Thymus (tissue), 11 donors: ENCODE measurements around the gene UBAP1. TPM values are rescaled to one million over a fixed set of nuclear protein-coding genes. Genes with fewer than 3 reads are reported as not detected.
"Not testable (repeated sequence)": the region's sequence is repeated elsewhere in the genome, so short reads cannot be mapped to it uniquely, and the experiment has no call there.

Source experiments
- DNase-seq, 9 donors: peaks; one replicate each; pipeline ENCODE4 v3.0.0-alpha.2; 2013; ENCODE audit warnings: low spot score in 9 of 9, low read depth in 6 of 9, missing footprints in 1 of 9
- H3K27ac ChIP-seq, 2 donors: one replicate each; pipeline ENCODE4 v1.5.1; 2013; ENCODE audit warnings: control low read depth in 1 of 2, low read depth in 1 of 2, low read length in 1 of 2, mild to moderate bottlenecking in 1 of 2, moderate library complexity in 1 of 2
- H3K27me3 ChIP-seq, 2 donors: one replicate each; pipeline ENCODE4 v1.5.1; 2013; ENCODE audit warnings: low read length in 1 of 2; ENCODE audit not compliant: control insufficient read depth in 2 of 2, insufficient read depth in 1 of 2
- H3K36me3 ChIP-seq, 2 donors: one replicate each; pipeline ENCODE4 v1.5.1; 2013; ENCODE audit warnings: low read length in 1 of 2, mild to moderate bottlenecking in 1 of 2, moderate library complexity in 1 of 2; ENCODE audit not compliant: control insufficient read depth in 2 of 2, insufficient read depth in 2 of 2
- H3K4me1 ChIP-seq, 2 donors: one replicate each; pipeline ENCODE4 v1.5.1; 2013; ENCODE audit warnings: low read length in 2 of 2; ENCODE audit not compliant: control insufficient read depth in 2 of 2, insufficient read depth in 2 of 2
- H3K4me3 ChIP-seq, 2 donors: one replicate each; pipeline ENCODE4 v1.5.1; 2013; ENCODE audit warnings: low read length in 2 of 2, control low read depth in 1 of 2, mild to moderate bottlenecking in 1 of 2
- H3K9me3 ChIP-seq, 2 donors: one replicate each; pipeline ENCODE4 v1.5.1; 2013; ENCODE audit warnings: low read length in 1 of 2, mild to moderate bottlenecking in 1 of 2; ENCODE audit not compliant: control insufficient read depth in 2 of 2, insufficient read depth in 1 of 2
- WGBS: extraction: QIAGEN DNeasy Blood & Tissue Kit; methylation state at CpG from one replicate; pipeline ENCODE4 v1.1.7; 2013; 5-methylcytosine and 5-hydroxymethylcytosine counted together
- polyA plus RNA-seq: library from polyadenylated mRNA; stranded (reverse); fragments of 200-250 nt; gene quantifications from one replicate; pipeline ENCODE4 v1.2.3, GENCODE V29; 2013
- total RNA-seq: library from RNA; stranded (reverse); fragments of 120-200 nt; gene quantifications from one replicate; pipeline ENCODE4 v1.2.4, GENCODE V29; 2013
- donor health status: healthy.

UBAP1 gene
- total and polyA plus RNA-seq, 2 donors, result 19.3 to 40.1 TPM

DNA sequence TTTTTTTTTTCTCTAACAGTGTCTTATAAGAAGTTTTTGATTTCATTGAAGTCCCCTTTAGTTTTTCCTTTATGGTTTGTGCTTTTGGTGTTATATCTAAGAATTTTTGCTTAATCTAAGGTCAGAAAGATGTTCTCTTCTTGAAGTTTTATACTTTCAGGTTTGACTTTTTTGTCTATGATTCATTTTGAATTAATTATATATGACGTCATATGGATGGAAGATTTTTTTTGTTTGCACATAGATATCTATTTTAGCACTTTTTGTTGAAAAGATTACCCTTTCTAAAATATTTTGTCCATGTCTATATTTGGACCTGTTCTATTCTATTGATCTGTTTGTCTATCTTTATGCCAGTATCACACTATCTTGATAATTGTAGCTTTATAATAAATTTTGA lies 16.3 kb downstream of the UBAP1 start:
- Histone ChIP-seq H3K9me3 (peaks cover 0 to 3% of the 10 kb centered on the region in 2 donors), H3K27ac (no peak overlapping the region), H3K36me3 (peaks cover 0 to 9% of the 10 kb centered on the region in 2 donors), H3K4me3 (no peak overlapping the region), H3K4me1 (peaks cover 5 to 7% of the 10 kb centered on the region in 2 donors), H3K27me3 (no peaks in the 10 kb centered on the region)
- WGBS, result 88% methylated on average over 1 of the region's 1 CpG
- no peak for DNase-seq

- H3K36me3 ChIP-seq, result peaks cover 9 to 14% of the 10 kb centered on the region in 2 donors
- H3K4me3 ChIP-seq, H3K27ac ChIP-seq, H3K4me1 ChIP-seq, H3K27me3 ChIP-seq, DNase-seq, H3K9me3 ChIP-seq: not testable (repeated sequence)
- 95% methylated on average over 4 of the region's 4 CpGs for WGBS
Measured at GRCh38 chr9:34197286-34197685, 18.4 kb downstream of the UBAP1 start.

- WGBS, result 92% methylated on average over 6 of the region's 6 CpGs
- Histone ChIP-seq H3K27me3 (no peaks in the 10 kb centered on the region), H3K4me1 (peaks cover 4 to 5% of the 10 kb centered on the region in 2 donors), H3K4me3 (no peak overlapping the region), H3K27ac (no peak overlapping the region), H3K9me3 (peaks cover 0 to 3% of the 10 kb centered on the region in 2 donors), H3K36me3 (peaks cover 9 to 14% of the 10 kb centered on the region in 2 donors)
- DNase-seq, result no peak
Measured at GRCh38 chr9:34197756-34198711, 19.2 kb downstream of the UBAP1 start.

- no peak overlapping the region for H3K27ac ChIP-seq
- WGBS, result 97% methylated on average over 2 of the region's 2 CpGs
- H3K4me1 ChIP-seq, result no peaks in the 10 kb centered on the region
- H3K36me3 ChIP-seq, result peaks cover 9 to 14% of the 10 kb centered on the region in 2 donors
- H3K4me3 ChIP-seq, result no peak overlapping the region
- peaks cover 0 to 3% of the 10 kb centered on the region in 2 donors for H3K9me3 ChIP-seq
- H3K27me3 ChIP-seq, result no peaks in the 10 kb centered on the region
- no peak for DNase-seq
Measured at GRCh38 chr9:34200092-34200491, 21.2 kb downstream of the UBAP1 start.

GRCh38 chr9:34203275-34203991 lies 24.6 kb downstream of the UBAP1 start:
- no peak for DNase-seq
- 95% methylated on average over 4 of the region's 4 CpGs for WGBS
- Histone ChIP-seq H3K4me1 (no peaks in the 10 kb centered on the region), H3K4me3 (no peak overlapping the region), H3K9me3 (no peaks in the 10 kb centered on the region), H3K36me3 (peaks cover 6 to 9% of the 10 kb centered on the region in 2 donors), H3K27ac (no peak overlapping the region), H3K27me3 (no peaks in the 10 kb centered on the region)

DNA sequence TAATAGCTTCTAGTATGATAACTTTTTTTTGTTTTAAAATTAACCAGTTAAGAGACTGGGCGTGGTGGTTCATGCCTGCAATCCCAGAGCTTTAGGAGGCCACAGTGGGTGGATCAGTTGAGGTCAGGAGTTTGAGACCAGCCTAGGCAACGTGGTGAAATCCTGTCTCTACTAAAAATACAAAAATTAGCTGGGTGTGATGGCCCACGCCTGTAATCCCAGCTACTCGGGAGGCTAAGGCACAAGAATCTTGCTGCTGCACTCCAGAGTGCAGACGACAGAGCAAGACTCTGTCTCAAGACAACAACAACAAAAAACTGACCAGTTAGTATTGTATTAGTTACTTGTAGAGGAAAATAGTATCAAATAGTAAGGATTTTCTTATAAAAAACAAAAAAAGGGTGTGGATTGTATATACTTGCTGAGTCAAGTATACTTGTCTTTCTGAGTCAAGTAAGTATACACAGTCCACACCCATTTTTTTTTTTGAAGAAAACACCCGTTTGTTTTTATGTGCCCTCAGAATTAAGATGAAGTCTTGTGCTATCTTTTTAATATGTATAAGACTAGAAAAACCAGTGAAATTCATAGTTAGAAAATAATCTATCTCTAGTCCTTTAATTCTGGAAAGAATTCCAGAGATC lies 25.3 kb downstream of the UBAP1 start:
- no peaks in the 10 kb centered on the region for H3K9me3 ChIP-seq
- no peak overlapping the region for H3K4me3 ChIP-seq
- peaks cover 5 to 9% of the 10 kb centered on the region in 2 donors for H3K36me3 ChIP-seq
- no peak overlapping the region for H3K27ac ChIP-seq
- no peaks in the 10 kb centered on the region for H3K27me3 ChIP-seq
- 87% methylated on average over 6 of the region's 6 CpGs for WGBS
- no peak for DNase-seq
- H3K4me1 ChIP-seq, result no peaks in the 10 kb centered on the region

GRCh38 chr9:34205102-34205501 lies 26.3 kb downstream of the UBAP1 start:
- H3K27me3 ChIP-seq, result no peaks in the 10 kb centered on the region
- no peak overlapping the region for H3K4me3 ChIP-seq
- H3K9me3 ChIP-seq, result no peaks in the 10 kb centered on the region
- H3K36me3 ChIP-seq, result peaks cover 5 to 9% of the 10 kb centered on the region in 2 donors
- H3K4me1 ChIP-seq, result no peaks in the 10 kb centered on the region
- DNase-seq, result no peak
- H3K27ac ChIP-seq, result no peak overlapping the region

- Histone ChIP-seq H3K9me3 (no peaks in the 10 kb centered on the region), H3K27me3 (no peaks in the 10 kb centered on the region), H3K4me1 (no peaks in the 10 kb centered on the region), H3K36me3 (peaks cover under 1 to 5% of the 10 kb centered on the region in 2 donors), H3K4me3 (no peak overlapping the region), H3K27ac (no peak overlapping the region)
- DNase-seq, result no peak
- WGBS, result 98% methylated on average over 4 of the region's 4 CpGs
Measured at GRCh38 chr9:34206561-34206960, 27.7 kb downstream of the UBAP1 start.

- WGBS, result 97% methylated on average over 1 of the region's 1 CpG
- Histone ChIP-seq H3K4me1 (no peaks in the 10 kb centered on the region), H3K27ac (no peak overlapping the region), H3K36me3 (no peaks in the 10 kb centered on the region), H3K4me3 (no peak overlapping the region), H3K27me3 (no peaks in the 10 kb centered on the region), H3K9me3 (no peaks in the 10 kb centered on the region)
- no peak for DNase-seq
Measured at GRCh38 chr9:34211395-34211794, 32.6 kb downstream of the UBAP1 start.
